Osteoblast (primary cell): ENCODE measurements around the gene CDK5RAP2. TPM values are rescaled to one million over a fixed set of nuclear protein-coding genes. Genes with fewer than 3 reads are reported as not detected.
"Not testable (repeated sequence)": the region's sequence is repeated elsewhere in the genome, so short reads cannot be mapped to it uniquely, and the experiment has no call there.

ENCODE experiments used
- DNase-seq: peaks from one replicate; pipeline ENCODE4 v3.0.0; 2011; ENCODE audit warnings: low spot score, mixed read lengths; ENCODE audit not compliant: insufficient read length; ENCODE audit errors: missing footprints
- H2AFZ ChIP-seq: 2 replicates; pipeline ENCODE4 v1.6.0; 2011; ENCODE audit warnings: mild to moderate bottlenecking, low read length
- H3K27ac ChIP-seq: 2 replicates; pipeline ENCODE4 v1.5.1; 2011; ENCODE audit warnings: mild to moderate bottlenecking, low read depth, low read length, moderate library complexity
- H3K27me3 ChIP-seq: 2 replicates; pipeline ENCODE4 v1.6.0; 2012; ENCODE audit warnings: mild to moderate bottlenecking, control low read depth, inconsistent platforms, low read length, moderate library complexity; ENCODE audit not compliant: insufficient read depth
- H3K36me3 ChIP-seq: 2 replicates; pipeline ENCODE4 v1.5.1; 2011; ENCODE audit warnings: mild to moderate bottlenecking, low read length, control low read depth, moderate library complexity; ENCODE audit not compliant: insufficient read depth
- H3K4me1 ChIP-seq: 2 replicates; pipeline ENCODE4 v1.5.1; 2011; ENCODE audit warnings: mild to moderate bottlenecking, low read length, control low read depth, moderate library complexity; ENCODE audit not compliant: insufficient read depth
- H3K4me2 ChIP-seq: 2 replicates; pipeline ENCODE4 v1.6.0; 2011; ENCODE audit warnings: mild to moderate bottlenecking, low read length; ENCODE audit not compliant: insufficient read depth
- H3K4me3 ChIP-seq: fragments of 200-600 bp; sonication (generic); 3 replicates; pipeline ENCODE4 v1.5.1; 2012; ENCODE audit warnings: mild to moderate bottlenecking, low read length, inconsistent platforms; ENCODE audit not compliant: insufficient read depth
- H3K79me2 ChIP-seq: 2 replicates; pipeline ENCODE4 v1.6.0; 2012; ENCODE audit warnings: mild to moderate bottlenecking, low read length, control low read depth, inconsistent platforms; ENCODE audit not compliant: insufficient read depth
- H3K9me3 ChIP-seq: 2 replicates; pipeline ENCODE4 v1.5.1; 2011; ENCODE audit warnings: low read depth, low read length, control low read depth
- H4K20me1 ChIP-seq: 2 replicates; pipeline ENCODE4 v1.6.0; 2012; ENCODE audit warnings: mild to moderate bottlenecking, low read length, control low read depth; ENCODE audit not compliant: insufficient read depth
- total RNA-seq: library from RNA; depleted of rRNA; stranded (reverse); fragments of >200 nt; gene quantifications from 2 replicates; pipeline ENCODE4 v1.2.3, GENCODE V29; 2012
- TF ChIP-seq, protein P1 (sequence below): IDR thresholded peaks from 2 replicates; pipeline ENCODE4 v1.5.1; 2011; ENCODE audit warnings: mild to moderate bottlenecking, low read depth, low read length, moderate library complexity; ENCODE audit errors: extremely low read depth

The CDK5RAP2 gene
- total RNA-seq, 1 donor: 59.7 TPM

DNA sequence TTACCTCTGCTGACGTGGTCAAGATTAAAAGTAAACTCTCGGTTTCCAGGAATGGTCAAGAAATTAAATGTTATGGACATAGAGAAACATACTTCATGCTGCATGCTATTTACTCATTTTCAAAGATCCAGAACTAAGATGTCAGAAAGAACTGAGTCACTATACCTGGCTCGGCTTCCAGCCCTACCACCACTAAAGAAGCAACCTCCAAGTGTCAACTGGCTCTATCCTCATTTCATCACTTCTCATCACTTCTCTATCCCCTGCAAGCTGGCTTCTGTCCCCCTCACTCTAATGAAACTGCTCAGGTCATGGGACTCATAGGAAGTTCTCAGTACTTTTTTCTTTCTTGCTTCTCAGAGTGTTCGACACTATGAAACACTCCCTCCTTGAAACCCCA lies 116.2 kb downstream of the CDK5RAP2 start:
- TF ChIP-seq, protein P1, sequence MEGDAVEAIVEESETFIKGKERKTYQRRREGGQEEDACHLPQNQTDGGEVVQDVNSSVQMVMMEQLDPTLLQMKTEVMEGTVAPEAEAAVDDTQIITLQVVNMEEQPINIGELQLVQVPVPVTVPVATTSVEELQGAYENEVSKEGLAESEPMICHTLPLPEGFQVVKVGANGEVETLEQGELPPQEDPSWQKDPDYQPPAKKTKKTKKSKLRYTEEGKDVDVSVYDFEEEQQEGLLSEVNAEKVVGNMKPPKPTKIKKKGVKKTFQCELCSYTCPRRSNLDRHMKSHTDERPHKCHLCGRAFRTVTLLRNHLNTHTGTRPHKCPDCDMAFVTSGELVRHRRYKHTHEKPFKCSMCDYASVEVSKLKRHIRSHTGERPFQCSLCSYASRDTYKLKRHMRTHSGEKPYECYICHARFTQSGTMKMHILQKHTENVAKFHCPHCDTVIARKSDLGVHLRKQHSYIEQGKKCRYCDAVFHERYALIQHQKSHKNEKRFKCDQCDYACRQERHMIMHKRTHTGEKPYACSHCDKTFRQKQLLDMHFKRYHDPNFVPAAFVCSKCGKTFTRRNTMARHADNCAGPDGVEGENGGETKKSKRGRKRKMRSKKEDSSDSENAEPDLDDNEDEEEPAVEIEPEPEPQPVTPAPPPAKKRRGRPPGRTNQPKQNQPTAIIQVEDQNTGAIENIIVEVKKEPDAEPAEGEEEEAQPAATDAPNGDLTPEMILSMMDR: no peak
- Histone ChIP-seq H3K36me3 (peaks cover 31% of the 10 kb centered on the region), H2AFZ (no peak overlapping the region), H3K79me2 (peaks cover 18% of the 10 kb centered on the region), H3K4me3 (no peak overlapping the region), H3K27ac (no peak overlapping the region), H4K20me1 (no peaks in the 10 kb centered on the region), H3K27me3 (no peaks in the 10 kb centered on the region), H3K9me3 (no peaks in the 10 kb centered on the region), H3K4me2 (no peak overlapping the region), H3K4me1 (peaks cover 14% of the 10 kb centered on the region)
- no peak for DNase-seq

DNA sequence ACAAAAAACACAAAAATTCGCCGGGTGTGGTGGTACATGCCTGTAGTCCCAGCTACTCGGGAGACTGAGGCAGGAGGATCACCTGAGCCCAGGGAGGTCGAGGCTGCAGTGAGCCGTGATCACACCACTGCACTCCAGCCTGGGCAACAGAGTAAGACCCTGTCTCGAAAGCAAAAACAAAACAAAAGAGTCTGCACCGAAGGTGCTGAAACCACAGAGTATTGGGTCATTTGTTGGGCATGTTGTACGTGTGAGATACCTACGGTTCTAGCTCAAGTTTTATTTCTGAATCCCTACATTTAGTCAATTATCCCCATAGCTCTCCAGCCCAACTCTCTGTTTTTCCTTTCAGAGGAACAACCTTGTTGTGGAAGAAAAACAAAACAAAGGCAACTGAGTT lies 118.3 kb downstream of the CDK5RAP2 start:
- not testable (repeated sequence) for H3K4me3 ChIP-seq, H3K27me3 ChIP-seq, H3K27ac ChIP-seq, H4K20me1 ChIP-seq, DNase-seq, H2AFZ ChIP-seq, H3K9me3 ChIP-seq, H3K4me2 ChIP-seq
- Histone ChIP-seq H3K4me1 (peaks cover 14% of the 10 kb centered on the region), H3K79me2 (peaks cover 14% of the 10 kb centered on the region), H3K36me3 (peaks cover 29% of the 10 kb centered on the region)

DNA sequence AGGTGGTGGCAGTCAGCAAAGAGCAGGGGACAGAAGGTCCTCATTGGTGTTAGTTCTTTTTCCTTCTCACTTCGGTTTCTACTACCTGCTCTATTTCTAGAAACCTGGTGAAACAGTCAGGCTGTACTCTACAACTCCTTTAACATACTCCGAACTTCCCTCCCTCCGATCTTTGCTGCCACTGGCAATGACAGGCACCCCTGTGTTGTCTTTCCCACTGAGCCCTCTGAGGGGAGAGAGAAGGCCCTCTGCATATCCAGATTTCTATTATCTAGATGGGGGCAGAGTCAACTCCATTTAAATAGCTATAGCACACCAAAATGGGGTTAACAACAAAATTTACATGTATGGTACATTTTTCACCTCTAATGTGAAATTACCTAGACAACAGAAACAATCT lies 123.7 kb downstream of the CDK5RAP2 start:
- H3K4me1 ChIP-seq: no peaks in the 10 kb centered on the region
- TF ChIP-seq, protein P1: no peak
- DNase-seq: no peak
- no peaks in the 10 kb centered on the region for H3K79me2 ChIP-seq
- H3K4me3 ChIP-seq: no peak overlapping the region
- peaks cover 51% of the 10 kb centered on the region for H3K36me3 ChIP-seq
- no peak overlapping the region for H3K4me2 ChIP-seq
- no peaks in the 10 kb centered on the region for H3K27me3 ChIP-seq
- no peak overlapping the region for H2AFZ ChIP-seq
- H3K27ac ChIP-seq: no peak overlapping the region
- H4K20me1 ChIP-seq: no peaks in the 10 kb centered on the region
- H3K9me3 ChIP-seq: no peaks in the 10 kb centered on the region

DNA sequence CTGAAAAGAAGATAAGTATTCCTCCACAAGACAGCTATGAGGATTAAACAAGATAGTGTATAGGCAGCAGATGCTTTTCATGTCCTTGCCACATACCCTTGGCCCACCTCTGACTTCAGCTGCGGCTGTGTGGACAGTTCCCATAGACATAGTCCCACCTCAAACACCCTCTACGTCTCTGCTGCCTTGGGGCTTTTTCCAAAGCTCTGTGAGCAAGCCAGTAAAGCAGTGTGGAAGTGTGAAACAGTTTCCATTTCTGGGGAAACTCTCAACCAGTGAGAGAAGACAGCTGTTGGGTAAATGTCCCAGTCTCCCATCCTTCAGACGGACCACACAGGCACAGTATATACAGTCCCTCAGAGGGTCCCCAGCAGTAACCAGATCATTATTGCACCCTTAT lies 125.5 kb downstream of the CDK5RAP2 start:
- Histone ChIP-seq H3K4me3 (no peak overlapping the region), H3K27me3 (no peaks in the 10 kb centered on the region), H3K9me3 (no peaks in the 10 kb centered on the region), H4K20me1 (no peaks in the 10 kb centered on the region), H2AFZ (no peak overlapping the region), H3K4me1 (no peaks in the 10 kb centered on the region), H3K36me3 (peaks cover 46% of the 10 kb centered on the region), H3K79me2 (no peaks in the 10 kb centered on the region), H3K27ac (no peak overlapping the region), H3K4me2 (no peak overlapping the region)
- TF ChIP-seq, protein P1: no peak
- DNase-seq: no peak
